ENCODE results near the gene AMZ1.

The AMZ1 gene

DNA sequence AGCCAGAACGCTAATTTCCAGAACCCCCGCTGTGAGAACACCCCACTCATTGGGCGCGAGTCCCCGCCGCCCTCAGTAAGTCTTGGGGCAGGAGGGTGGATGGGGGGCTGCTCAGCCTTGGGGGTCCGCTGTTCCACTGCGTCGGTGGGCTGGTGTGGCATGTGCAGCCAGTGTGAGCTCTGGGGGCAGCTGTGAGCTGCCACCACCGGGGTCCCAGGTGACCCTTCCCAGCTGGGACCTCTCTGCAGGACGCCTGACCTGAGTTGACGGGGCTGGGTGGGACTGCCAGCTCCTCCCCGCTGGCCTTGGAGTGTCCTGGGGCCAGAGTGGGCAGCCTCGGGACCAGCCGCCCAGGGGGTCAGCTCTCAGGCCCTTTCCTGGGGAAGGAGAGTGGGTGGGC lies 29.1 kb upstream of the AMZ1 start:
- no peak overlapping the region for H3K27ac ChIP-seq (ENCODE audit: low read length)
- H3K4me1 ChIP-seq (ENCODE audit: insufficient read depth, low read length) = no peaks in the 10 kb centered on the region

DNA sequence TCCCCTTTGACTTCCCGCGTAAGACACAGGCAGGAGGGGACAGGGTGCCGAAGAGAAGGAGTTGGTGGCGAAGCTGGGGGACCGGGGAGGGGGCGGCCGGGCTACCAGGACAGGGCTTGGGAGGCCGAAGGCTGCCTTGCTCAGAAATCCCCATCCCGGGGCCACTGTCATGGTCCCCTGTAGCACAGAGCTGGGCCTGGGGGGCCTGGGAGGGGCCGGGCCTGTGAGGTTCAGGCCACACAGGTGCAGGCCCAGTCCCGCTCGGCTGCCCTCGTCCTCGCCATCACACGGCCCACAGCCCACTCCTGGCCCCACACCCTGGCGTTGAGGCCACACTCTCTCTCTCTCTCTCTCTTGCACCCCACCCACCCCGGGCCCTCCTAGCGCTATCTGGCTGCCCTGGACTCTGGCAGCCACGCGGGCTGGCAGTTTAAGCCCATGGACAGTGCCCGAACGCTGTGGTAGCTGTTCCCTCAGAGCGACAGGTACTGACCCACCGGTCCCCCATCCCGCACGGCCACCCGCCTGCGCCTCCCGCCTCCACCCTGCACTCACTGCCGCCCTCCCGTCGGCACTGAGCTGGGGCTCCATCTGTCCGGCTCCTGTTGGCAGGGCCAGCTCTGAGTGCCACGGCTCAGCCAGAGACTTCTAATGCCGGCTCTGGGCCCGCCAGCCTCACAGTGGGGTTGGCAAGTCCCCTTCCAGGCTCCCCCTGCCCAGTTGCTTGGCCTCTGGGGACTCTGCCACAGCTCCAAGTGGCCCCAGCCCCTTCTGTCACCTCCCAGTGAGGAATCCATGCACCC lies 28.2 kb upstream of the AMZ1 start:
- DNase-seq = no peak
- no peak overlapping the region for H3K4me2 ChIP-seq (ENCODE audit: insufficient read depth, low read length)
- H2AFZ ChIP-seq (ENCODE audit: low read depth, low read length) = no peak overlapping the region
- H3K27me3 ChIP-seq (ENCODE audit: insufficient read depth, low read length, poor library complexity) = no peaks in the 10 kb centered on the region
- H3K4me1 ChIP-seq (ENCODE audit: insufficient read depth, low read length) = no peaks in the 10 kb centered on the region
- H3K4me3 ChIP-seq (ENCODE audit: low read depth in 1 of 2, low read length in 2 of 2) = no peak overlapping the region
- H3K9ac ChIP-seq (ENCODE audit: low read depth, low read length) = no peak overlapping the region
- H3K27ac ChIP-seq (ENCODE audit: low read length) = no peak overlapping the region
- H3K79me2 ChIP-seq (ENCODE audit: insufficient read depth, low read length) = no peaks in the 10 kb centered on the region
- TF ChIP-seq, protein P1, sequence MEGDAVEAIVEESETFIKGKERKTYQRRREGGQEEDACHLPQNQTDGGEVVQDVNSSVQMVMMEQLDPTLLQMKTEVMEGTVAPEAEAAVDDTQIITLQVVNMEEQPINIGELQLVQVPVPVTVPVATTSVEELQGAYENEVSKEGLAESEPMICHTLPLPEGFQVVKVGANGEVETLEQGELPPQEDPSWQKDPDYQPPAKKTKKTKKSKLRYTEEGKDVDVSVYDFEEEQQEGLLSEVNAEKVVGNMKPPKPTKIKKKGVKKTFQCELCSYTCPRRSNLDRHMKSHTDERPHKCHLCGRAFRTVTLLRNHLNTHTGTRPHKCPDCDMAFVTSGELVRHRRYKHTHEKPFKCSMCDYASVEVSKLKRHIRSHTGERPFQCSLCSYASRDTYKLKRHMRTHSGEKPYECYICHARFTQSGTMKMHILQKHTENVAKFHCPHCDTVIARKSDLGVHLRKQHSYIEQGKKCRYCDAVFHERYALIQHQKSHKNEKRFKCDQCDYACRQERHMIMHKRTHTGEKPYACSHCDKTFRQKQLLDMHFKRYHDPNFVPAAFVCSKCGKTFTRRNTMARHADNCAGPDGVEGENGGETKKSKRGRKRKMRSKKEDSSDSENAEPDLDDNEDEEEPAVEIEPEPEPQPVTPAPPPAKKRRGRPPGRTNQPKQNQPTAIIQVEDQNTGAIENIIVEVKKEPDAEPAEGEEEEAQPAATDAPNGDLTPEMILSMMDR (IDR thresholded peaks at IDR 0.05; ENCODE audit: borderline replicate concordance, extremely low read depth, low read length, poor library complexity, severe bottlenecking) = no peak
- no peak for TF ChIP-seq EZH2 (IDR thresholded peaks at IDR 0.05; ENCODE audit: borderline replicate concordance, low read depth, low read length, severe bottlenecking)
- no peaks in the 10 kb centered on the region for H3K9me3 ChIP-seq (ENCODE audit: insufficient read depth, low read length, severe bottlenecking)
- no peak for ATAC-seq (ENCODE audit: insufficient read depth, low read depth)
- peaks cover 25% of the 10 kb centered on the region for H4K20me1 ChIP-seq (ENCODE audit: insufficient read depth, low read length)
- H3K36me3 ChIP-seq (ENCODE audit: insufficient read depth, low read length) = peaks cover 80% of the 10 kb centered on the region

More for the DNA sequence above, 29.1 kb upstream of the AMZ1 start:
- Histone ChIP-seq H2AFZ (ENCODE audit: low read depth, low read length) (no peak overlapping the region), H3K9me3 (ENCODE audit: insufficient read depth, low read length, severe bottlenecking) (no peaks in the 10 kb centered on the region), H4K20me1 (ENCODE audit: insufficient read depth, low read length) (peaks cover 25% of the 10 kb centered on the region), H3K79me2 (ENCODE audit: insufficient read depth, low read length) (no peaks in the 10 kb centered on the region), H3K4me2 (ENCODE audit: insufficient read depth, low read length) (no peak overlapping the region), H3K4me3 (ENCODE audit: low read depth in 1 of 2, low read length in 2 of 2) (no peak overlapping the region), H3K36me3 (ENCODE audit: insufficient read depth, low read length) (peaks cover 80% of the 10 kb centered on the region), H3K9ac (ENCODE audit: low read depth, low read length) (no peak overlapping the region), H3K27me3 (ENCODE audit: insufficient read depth, low read length, poor library complexity) (no peaks in the 10 kb centered on the region)
- ATAC-seq (ENCODE audit: insufficient read depth, low read depth) (no peak), DNase-seq (no peak)
- TF ChIP-seq, protein P1 (IDR thresholded peaks at IDR 0.05; ENCODE audit: borderline replicate concordance, extremely low read depth, low read length, poor library complexity, severe bottlenecking) = no peak
- TF ChIP-seq EZH2 (IDR thresholded peaks at IDR 0.05; ENCODE audit: borderline replicate concordance, low read depth, low read length, severe bottlenecking) = no peak

DNA sequence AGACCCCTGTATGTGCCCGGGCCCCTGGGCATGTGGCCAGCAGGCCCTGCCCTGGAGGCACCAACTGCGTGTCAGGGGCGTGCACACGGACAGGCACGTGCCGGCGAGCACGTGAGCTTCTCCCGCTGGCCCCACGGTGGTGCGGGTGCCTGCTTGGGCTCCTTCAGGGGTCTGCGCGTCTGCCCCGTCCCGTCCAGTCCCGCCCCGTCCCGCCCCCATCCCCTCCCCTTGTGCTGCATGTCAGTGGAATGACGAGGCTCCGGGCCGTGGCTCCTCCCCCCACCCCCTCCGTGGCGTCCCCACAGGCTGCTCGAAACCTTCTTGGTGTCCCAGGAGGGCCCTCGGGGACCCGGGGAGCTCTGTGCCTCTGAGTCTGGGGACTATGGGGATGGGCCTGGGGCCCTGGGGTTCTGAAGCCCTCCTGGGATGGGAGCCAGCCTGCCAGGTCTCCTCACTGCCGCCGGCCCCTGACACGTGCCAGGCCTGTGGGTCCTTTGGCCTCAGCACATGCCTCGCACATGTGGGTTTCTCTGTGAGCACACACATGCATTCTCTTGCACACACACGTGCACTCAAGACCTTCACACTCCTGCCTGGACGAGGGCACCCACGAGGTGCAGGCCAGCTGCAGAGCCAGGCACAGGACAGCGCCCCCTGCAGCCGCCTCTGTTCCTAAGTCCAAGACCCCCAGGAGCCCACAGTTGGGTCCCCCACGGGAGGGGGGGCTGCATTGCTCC lies 27.5 kb upstream of the AMZ1 start:
- no peaks in the 10 kb centered on the region for H3K9me3 ChIP-seq (ENCODE audit: insufficient read depth, low read length, severe bottlenecking)
- peaks cover 77% of the 10 kb centered on the region for H3K36me3 ChIP-seq (ENCODE audit: insufficient read depth, low read length)
- no peak overlapping the region for H2AFZ ChIP-seq (ENCODE audit: low read depth, low read length)
- ATAC-seq (ENCODE audit: insufficient read depth, low read depth) = no peak
- H3K9ac ChIP-seq (ENCODE audit: low read depth, low read length) = no peak overlapping the region
- no peak for TF ChIP-seq EZH2 (IDR thresholded peaks at IDR 0.05; ENCODE audit: borderline replicate concordance, low read depth, low read length, severe bottlenecking)
- TF ChIP-seq, protein P1 (IDR thresholded peaks at IDR 0.05; ENCODE audit: borderline replicate concordance, extremely low read depth, low read length, poor library complexity, severe bottlenecking) = peak; percentile 42
- no peaks in the 10 kb centered on the region for H3K79me2 ChIP-seq (ENCODE audit: insufficient read depth, low read length)
- H3K4me1 ChIP-seq (ENCODE audit: insufficient read depth, low read length) = no peaks in the 10 kb centered on the region
- no peaks in the 10 kb centered on the region for H3K27me3 ChIP-seq (ENCODE audit: insufficient read depth, low read length, poor library complexity)
- H3K4me3 ChIP-seq (ENCODE audit: low read depth in 1 of 2, low read length in 2 of 2) = no peak overlapping the region
- no peak overlapping the region for H3K27ac ChIP-seq (ENCODE audit: low read length)
- DNase-seq = no peak
- peaks cover 25% of the 10 kb centered on the region for H4K20me1 ChIP-seq (ENCODE audit: insufficient read depth, low read length)
- H3K4me2 ChIP-seq (ENCODE audit: insufficient read depth, low read length) = no peak overlapping the region
